Measurements from ENCODE around the gene GCC2.

GCC2 gene
- long read RNA-seq, transcript GCC2-203 (6 exons, 786 nt) = major isoform, 7 of 107 reads
- long read RNA-seq, partial matches to known transcripts = 90 of 107 reads
- long read RNA-seq, other reads (novel, unspliced or antisense) = 10 of 107 reads

GRCh38 chr2:108448678-108449409, at the start of gene GCC2:
GCC2 (plus strand) TSS chr2:108449206; CDS start chr2:108449275, 69 bp downstream.
- DNase-seq (ENCODE audit: low read depth in 1 of 2, low spot score in 1 of 2) = peak; percentile 90 to 95
- Histone ChIP-seq H3K4me3 (replicated peaks; ENCODE audit: insufficient read depth, low read length) (peak within 1 kb of the TSS; percentile 94), H3K27me3 (ENCODE audit: insufficient read depth, poor library complexity, severe bottlenecking) (no peaks in the 10 kb centered on the region), H3K27ac (replicated peaks) (peak within 1 kb of the TSS; percentile 67)
- peak; percentile 14 for TF ChIP-seq REST (IDR thresholded peaks at IDR 0.05; ENCODE audit: insufficient replicate concordance, low read depth)
- TF ChIP-seq GABPA (IDR thresholded peaks at IDR 0.05; ENCODE audit: low read depth) = peak; percentile 89
- peak; percentile 85; the same call in 1 of the 2 replicates for TF ChIP-seq POLR2AphosphoS5 (IDR thresholded peaks at IDR 0.05; ENCODE audit: low read depth)
- TF ChIP-seq SPI1 (IDR thresholded peaks at IDR 0.05; ENCODE audit: borderline replicate concordance, low read depth) = peak; percentile 95
- TF ChIP-seq CTCF (IDR thresholded peaks at IDR 0.05; ENCODE audit: insufficient read depth, low read length) = no peak

GRCh38 chr2:108399479-108399878, 49.5 kb upstream of the GCC2 start:
- Histone ChIP-seq H3K27me3 (ENCODE audit: insufficient read depth, poor library complexity, severe bottlenecking) (no peaks in the 10 kb centered on the region), H3K27ac (replicated peaks) (no peak overlapping the region), H3K4me3 (replicated peaks; ENCODE audit: insufficient read depth, low read length) (no peak overlapping the region)
- DNase-seq (ENCODE audit: low read depth in 1 of 2, low spot score in 1 of 2) = no peak
- TF ChIP-seq POLR2AphosphoS5 (IDR thresholded peaks at IDR 0.05; ENCODE audit: low read depth) = no peak
- TF ChIP-seq GABPA (IDR thresholded peaks at IDR 0.05; ENCODE audit: low read depth) = no peak
- TF ChIP-seq REST (IDR thresholded peaks at IDR 0.05; ENCODE audit: insufficient replicate concordance, low read depth) = no peak
- TF ChIP-seq SPI1 (IDR thresholded peaks at IDR 0.05; ENCODE audit: borderline replicate concordance, low read depth) = no peak
- TF ChIP-seq CTCF (IDR thresholded peaks at IDR 0.05; ENCODE audit: insufficient read depth, low read length) = no peak

- no peak for DNase-seq (ENCODE audit: low read depth in 1 of 2, low spot score in 1 of 2)
- H3K27me3 ChIP-seq (ENCODE audit: insufficient read depth, poor library complexity, severe bottlenecking) = no peaks in the 10 kb centered on the region
- no peak overlapping the region for H3K27ac ChIP-seq (replicated peaks)
- no peak overlapping the region for H3K4me3 ChIP-seq (replicated peaks; ENCODE audit: insufficient read depth, low read length)
- TF ChIP-seq POLR2AphosphoS5 (IDR thresholded peaks at IDR 0.05; ENCODE audit: low read depth) = no peak
- no peak for TF ChIP-seq GABPA (IDR thresholded peaks at IDR 0.05; ENCODE audit: low read depth)
- no peak for TF ChIP-seq SPI1 (IDR thresholded peaks at IDR 0.05; ENCODE audit: borderline replicate concordance, low read depth)
- TF ChIP-seq REST (IDR thresholded peaks at IDR 0.05; ENCODE audit: insufficient replicate concordance, low read depth) = no peak
- no peak for TF ChIP-seq CTCF (IDR thresholded peaks at IDR 0.05; ENCODE audit: insufficient read depth, low read length)
Measured at GRCh38 chr2:108401800-108402199, 47.2 kb upstream of the GCC2 start.
